ENCODE data around the gene TMEM168. TPM values are rescaled to one million over a fixed set of nuclear protein-coding genes. Genes with fewer than 3 reads are reported as not detected.

The TMEM168 gene
- total RNA-seq = 10 to 100 TPM; 15.7 to 21.3 TPM

GRCh38 chr7:112789817-112790585 lies at the start of gene TMEM168:
TMEM168 (minus strand) TSS chr7:112790393; CDS start chr7:112784825, 5,568 bp downstream.

